PC-3 (cell line): ENCODE measurements around the gene AHCYL2.
"Not testable (repeated sequence)": the region's sequence is repeated elsewhere in the genome, so short reads cannot be mapped to it uniquely, and the experiment has no call there.

ENCODE experiments used
- EZH2 ChIP-seq: fragments of 300-600 bp; sonication (generic); IDR thresholded peaks from one replicate; pipeline ENCODE4 v1.6.1; 2017; ENCODE audit warnings: antibody characterized with exemption, mild to moderate bottlenecking, low read length; ENCODE audit not compliant: unreplicated experiment
- EZH2phosphoT487 ChIP-seq: fragments of 300-600 bp; sonication (generic); IDR thresholded peaks from 2 replicates; pipeline ENCODE4 v1.6.1; 2018; ENCODE audit warnings: mild to moderate bottlenecking, antibody characterized with exemption, low read length, borderline replicate concordance
- TF ChIP-seq, protein P1 (sequence below): fragments of 300-600 bp; sonication (generic); conservative IDR thresholded peaks from 2 replicates; pipeline ENCODE4 v1.5.1; 2017; ENCODE audit warnings: antibody characterized with exemption, low read depth, mild to moderate bottlenecking, low read length

GRCh38 chr7:129447445-129447844 is 222.6 kb downstream of the AHCYL2 start:
- TF ChIP-seq, protein P1, sequence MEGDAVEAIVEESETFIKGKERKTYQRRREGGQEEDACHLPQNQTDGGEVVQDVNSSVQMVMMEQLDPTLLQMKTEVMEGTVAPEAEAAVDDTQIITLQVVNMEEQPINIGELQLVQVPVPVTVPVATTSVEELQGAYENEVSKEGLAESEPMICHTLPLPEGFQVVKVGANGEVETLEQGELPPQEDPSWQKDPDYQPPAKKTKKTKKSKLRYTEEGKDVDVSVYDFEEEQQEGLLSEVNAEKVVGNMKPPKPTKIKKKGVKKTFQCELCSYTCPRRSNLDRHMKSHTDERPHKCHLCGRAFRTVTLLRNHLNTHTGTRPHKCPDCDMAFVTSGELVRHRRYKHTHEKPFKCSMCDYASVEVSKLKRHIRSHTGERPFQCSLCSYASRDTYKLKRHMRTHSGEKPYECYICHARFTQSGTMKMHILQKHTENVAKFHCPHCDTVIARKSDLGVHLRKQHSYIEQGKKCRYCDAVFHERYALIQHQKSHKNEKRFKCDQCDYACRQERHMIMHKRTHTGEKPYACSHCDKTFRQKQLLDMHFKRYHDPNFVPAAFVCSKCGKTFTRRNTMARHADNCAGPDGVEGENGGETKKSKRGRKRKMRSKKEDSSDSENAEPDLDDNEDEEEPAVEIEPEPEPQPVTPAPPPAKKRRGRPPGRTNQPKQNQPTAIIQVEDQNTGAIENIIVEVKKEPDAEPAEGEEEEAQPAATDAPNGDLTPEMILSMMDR = not testable (repeated sequence)
- TF ChIP-seq EZH2phosphoT487, EZH2: not testable (repeated sequence)
